PC-3 (cell line): ENCODE data around the gene FLNB.

Source experiments
- CTCF ChIP-seq: fragments of 300-600 bp; sonication (generic); conservative IDR thresholded peaks from 2 replicates; pipeline ENCODE4 v1.5.1; 2017; ENCODE audit warnings: antibody characterized with exemption, low read depth, mild to moderate bottlenecking, low read length
- EZH2 ChIP-seq: fragments of 300-600 bp; sonication (generic); IDR thresholded peaks from one replicate; pipeline ENCODE4 v1.6.1; 2017; ENCODE audit warnings: antibody characterized with exemption, mild to moderate bottlenecking, low read length; ENCODE audit not compliant: unreplicated experiment

GRCh38 chr3:58054652-58055051 lies 46.4 kb downstream of the FLNB start:
- TF ChIP-seq CTCF (no peak), EZH2 (no peak)
